22Rv1 (cell line): ENCODE measurements around the gene PLXNA4.

Experiments
- H3K27ac ChIP-seq: fragments of 450-650 bp; 2 replicates; pipeline ENCODE4 v1.5.1; 2017
- ZFX ChIP-seq: fragments of 450-650 bp; IDR thresholded peaks from 2 replicates; pipeline ENCODE4 v1.6.1; 2017; ENCODE audit warnings: antibody characterized with exemption, borderline replicate concordance
- TF ChIP-seq, protein P1 (sequence below): fragments of 450-650 bp; IDR thresholded peaks from 2 replicates; pipeline ENCODE4 v1.5.1; 2017; ENCODE audit warnings: mild to moderate bottlenecking

Gene PLXNA4

DNA sequence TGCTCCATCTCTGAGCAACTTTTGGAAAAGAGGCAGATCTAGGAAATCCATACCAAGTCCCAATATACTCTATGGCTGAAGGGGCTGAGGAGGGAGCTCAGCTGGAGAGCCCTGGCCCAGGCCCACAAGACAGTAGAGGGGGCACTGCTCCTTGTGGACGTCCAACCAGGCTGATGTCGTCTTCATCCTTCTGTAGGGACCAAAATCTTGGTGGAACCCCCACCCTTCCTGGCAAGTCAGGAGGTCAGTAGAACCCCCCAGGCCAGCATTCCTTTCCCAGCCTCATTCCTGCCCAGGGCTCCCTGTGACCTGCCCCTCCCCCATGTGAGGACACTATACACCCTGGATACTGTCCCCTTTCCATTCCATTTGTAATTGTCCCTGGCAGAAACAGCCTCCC, 152.0 kb downstream of the PLXNA4 start:
- TF ChIP-seq, protein P1, sequence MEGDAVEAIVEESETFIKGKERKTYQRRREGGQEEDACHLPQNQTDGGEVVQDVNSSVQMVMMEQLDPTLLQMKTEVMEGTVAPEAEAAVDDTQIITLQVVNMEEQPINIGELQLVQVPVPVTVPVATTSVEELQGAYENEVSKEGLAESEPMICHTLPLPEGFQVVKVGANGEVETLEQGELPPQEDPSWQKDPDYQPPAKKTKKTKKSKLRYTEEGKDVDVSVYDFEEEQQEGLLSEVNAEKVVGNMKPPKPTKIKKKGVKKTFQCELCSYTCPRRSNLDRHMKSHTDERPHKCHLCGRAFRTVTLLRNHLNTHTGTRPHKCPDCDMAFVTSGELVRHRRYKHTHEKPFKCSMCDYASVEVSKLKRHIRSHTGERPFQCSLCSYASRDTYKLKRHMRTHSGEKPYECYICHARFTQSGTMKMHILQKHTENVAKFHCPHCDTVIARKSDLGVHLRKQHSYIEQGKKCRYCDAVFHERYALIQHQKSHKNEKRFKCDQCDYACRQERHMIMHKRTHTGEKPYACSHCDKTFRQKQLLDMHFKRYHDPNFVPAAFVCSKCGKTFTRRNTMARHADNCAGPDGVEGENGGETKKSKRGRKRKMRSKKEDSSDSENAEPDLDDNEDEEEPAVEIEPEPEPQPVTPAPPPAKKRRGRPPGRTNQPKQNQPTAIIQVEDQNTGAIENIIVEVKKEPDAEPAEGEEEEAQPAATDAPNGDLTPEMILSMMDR = no peak
- no peak for TF ChIP-seq ZFX
- no peak overlapping the region for H3K27ac ChIP-seq

DNA sequence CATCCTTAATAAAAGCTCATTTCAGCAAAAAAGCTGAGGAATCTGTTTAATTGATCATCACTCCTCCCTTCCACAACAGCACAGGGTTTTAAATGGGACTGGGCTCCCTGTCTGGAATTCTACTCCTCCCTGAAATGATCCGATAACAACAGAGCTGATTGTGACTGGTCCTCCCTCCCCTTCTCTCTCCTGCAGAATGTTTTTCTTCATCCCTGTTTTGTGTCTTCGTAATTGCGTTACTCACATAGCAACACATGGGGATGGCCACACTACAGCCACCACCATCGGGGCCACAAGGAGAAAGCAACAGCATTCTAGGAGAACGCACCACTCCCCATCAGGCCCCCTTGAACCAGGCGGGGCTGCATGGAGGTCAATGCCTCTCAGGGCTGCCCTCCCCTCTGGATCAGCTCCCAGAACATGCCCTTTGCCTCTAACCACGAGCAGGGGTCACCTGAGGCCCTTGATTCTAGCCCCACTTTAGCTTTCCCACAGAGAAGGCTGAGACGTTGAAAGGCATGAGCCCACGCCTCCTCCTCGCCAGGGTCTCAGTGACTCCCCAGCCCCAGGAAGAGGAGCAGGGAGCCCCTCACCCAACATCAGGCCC, 152.6 kb downstream of the PLXNA4 start:
- TF ChIP-seq ZFX = no peak
- TF ChIP-seq, protein P1 = no peak
- H3K27ac ChIP-seq = no peak overlapping the region

DNA sequence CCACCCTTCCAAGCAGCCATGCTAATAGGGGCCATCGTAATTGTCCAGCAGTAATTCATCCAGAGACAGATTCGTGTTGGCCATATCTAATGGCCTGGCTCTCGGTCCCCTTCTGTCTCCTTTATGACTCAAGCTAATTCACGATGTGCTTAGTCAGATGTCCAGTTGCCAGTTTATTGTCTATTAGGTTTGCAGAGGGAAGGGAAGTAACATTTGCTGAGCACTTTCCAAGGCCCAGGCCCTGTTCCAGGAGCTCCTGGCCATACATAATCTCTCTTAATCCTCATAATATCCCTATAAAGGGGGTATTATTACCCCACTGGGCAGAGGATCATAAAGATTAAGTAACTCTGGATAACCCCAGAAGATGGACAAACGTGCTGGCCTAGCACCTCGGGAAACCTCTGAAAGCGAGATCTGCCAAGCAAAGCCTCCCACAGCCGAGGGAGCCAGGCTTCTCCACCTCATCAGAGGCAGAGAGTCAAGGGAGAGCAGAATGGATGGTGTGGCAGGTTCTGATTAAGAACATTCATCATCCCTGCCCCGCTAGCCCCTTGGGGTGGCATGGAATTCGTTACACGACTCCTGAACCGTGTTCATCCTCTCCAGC, 153.7 kb downstream of the PLXNA4 start:
- no peak overlapping the region for H3K27ac ChIP-seq
- no peak for TF ChIP-seq ZFX
- TF ChIP-seq, protein P1 = no peak

DNA sequence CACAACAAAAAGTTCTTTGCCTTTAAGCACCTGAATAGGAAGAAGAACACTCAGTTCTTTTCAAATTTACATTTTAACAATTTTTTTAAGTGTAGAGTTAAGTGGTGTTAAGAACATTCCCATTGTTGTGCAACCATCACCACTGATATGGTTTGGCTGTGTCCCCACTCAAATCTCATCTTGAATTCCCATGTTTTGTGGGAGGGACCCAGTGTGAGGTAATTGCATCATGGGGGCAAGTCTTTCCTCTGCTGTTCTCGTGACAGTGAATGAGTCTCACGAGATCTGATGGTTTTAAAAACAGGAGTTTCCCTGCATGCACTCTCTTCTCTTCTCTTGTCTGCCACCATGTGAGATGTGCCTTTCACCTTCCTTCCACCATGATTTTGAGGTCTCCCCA, 155.7 kb downstream of the PLXNA4 start:
- no peak overlapping the region for H3K27ac ChIP-seq
- TF ChIP-seq, protein P1 = no peak
- TF ChIP-seq ZFX = no peak

DNA sequence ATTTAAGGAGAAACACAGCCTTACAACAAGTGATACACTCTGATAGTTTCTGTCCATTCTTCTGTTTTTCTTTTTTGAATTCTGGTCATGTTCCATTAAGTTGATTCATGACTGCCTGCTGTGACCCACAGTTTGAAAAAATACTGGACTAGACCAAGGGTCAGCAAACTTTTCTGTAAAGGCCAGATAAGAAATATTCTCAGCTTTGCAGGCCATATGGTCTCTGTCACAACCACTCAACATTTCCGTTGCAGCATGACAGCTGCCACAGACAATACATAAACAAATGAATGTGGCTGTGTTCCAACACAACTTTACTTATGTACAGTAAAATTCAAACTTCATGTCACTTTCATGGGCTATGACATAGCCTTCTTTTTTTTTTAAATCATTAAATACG, 156.7 kb downstream of the PLXNA4 start:
- H3K27ac ChIP-seq = no peak overlapping the region
- no peak for TF ChIP-seq ZFX
- TF ChIP-seq, protein P1 = no peak

DNA sequence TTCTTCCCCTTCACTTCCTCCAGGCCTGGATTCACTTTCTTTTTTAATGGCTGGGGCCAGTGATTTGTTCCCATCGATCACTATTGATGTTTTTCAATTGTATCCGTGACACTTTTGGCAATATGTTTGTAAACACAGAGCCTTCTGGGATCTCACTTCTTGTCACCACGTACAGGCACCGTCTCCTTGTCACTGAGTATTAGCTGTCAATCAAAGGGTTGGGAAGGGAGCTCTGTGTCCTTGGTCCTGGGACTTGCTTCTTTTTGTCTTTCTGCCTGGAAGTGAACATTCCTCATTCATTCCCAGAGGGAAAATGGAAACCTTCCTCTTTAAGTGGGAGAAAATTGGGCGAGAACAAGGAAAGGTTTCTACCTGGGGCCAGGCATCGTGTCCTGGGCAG, 157.4 kb downstream of the PLXNA4 start:
- TF ChIP-seq, protein P1 = no peak
- TF ChIP-seq ZFX = no peak
- H3K27ac ChIP-seq = no peak overlapping the region

DNA sequence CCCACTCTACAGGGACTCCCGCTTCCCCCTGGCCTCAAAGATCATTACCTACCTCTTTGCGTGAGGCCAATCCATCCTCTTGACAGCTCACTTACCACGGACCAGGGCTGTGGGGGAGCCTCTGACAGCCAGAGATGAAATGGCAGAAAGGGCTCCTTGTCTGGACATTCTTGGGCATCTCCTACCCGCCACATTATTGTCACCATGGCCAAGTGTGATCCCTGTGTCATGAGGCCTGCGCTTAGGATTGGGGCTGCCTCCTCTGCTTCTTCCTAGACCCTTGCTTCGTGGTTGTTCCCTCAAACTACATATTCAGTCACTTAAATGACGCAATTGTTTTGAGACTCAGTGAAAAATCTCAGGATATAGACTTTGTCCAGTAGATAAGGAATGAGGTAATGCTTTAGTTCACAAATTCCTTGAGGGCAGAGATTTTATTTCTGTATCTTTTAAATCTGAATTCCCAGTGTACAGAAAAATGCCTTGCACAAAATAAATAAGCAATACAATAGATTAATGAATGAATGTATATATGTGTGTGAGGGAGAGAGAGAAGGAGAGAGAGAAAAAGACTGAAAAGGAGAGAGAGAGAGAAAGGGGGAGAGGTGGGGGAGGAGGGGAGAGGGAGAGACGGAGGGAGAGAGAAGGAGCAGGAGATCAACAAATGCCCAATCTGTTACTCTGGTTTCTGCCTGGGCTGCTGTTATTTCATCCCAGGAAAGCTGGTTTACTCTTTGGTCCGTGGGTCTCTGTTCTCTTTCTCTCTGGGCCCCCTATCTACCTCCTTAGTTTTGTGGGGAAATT, 159.0 kb downstream of the PLXNA4 start:
- H3K27ac ChIP-seq = no peak overlapping the region
- TF ChIP-seq, protein P1 = no peak
- no peak for TF ChIP-seq ZFX
